GM23338 (cell line): ENCODE measurements around the gene DIP2C. TPM values are rescaled to one million over a fixed set of nuclear protein-coding genes. Genes with fewer than 3 reads are reported as not detected.
A peak's percentile ranks its signal among the peaks of the same experiment; 100 is the strongest.

ENCODE experiments used
- ATAC-seq: fragments of 200-7000 bp; cut with Tn5 transposase; 3 replicates; pipeline ENCODE4 v1.9.1; 2020
- DNase-seq: peaks from one replicate; pipeline ENCODE4 v3.0.0-alpha.2; 2015; ENCODE audit warnings: low spot score
- H2AFZ ChIP-seq: fragments of 200-600 bp; sonication (generic); 2 replicates; pipeline ENCODE4 v1.8.0; 2016; ENCODE audit warnings: antibody characterized with exemption, mild to moderate bottlenecking, moderate library complexity
- H3F3A ChIP-seq: fragments of 200-600 bp; sonication (generic); replicated peaks from 2 replicates; pipeline ENCODE4 v1.8.0; 2017; ENCODE audit warnings: antibody characterized with exemption, mixed run types, low read depth
- H3K27ac ChIP-seq: fragments of 200-600 bp; sonication (generic); 2 replicates; pipeline ENCODE4 v1.6.1; 2016; ENCODE audit warnings: low read depth
- H3K27me3 ChIP-seq: fragments of 200-600 bp; sonication (generic); 2 replicates; pipeline ENCODE4 v1.8.0; 2016; ENCODE audit warnings: mild to moderate bottlenecking, mixed run types, moderate library complexity; ENCODE audit not compliant: insufficient read depth
- H3K36me3 ChIP-seq: fragments of 200-600 bp; sonication (generic); 2 replicates; pipeline ENCODE4 v1.8.0; 2016; ENCODE audit warnings: mild to moderate bottlenecking; ENCODE audit not compliant: insufficient read depth
- H3K4me1 ChIP-seq: fragments of 200-600 bp; sonication (generic); 2 replicates; pipeline ENCODE4 v1.8.0; 2016; ENCODE audit warnings: mild to moderate bottlenecking, moderate library complexity; ENCODE audit not compliant: insufficient read depth
- H3K4me2 ChIP-seq: fragments of 200-600 bp; sonication (generic); 2 replicates; pipeline ENCODE4 v1.7.1; 2017; ENCODE audit warnings: mixed run types
- H3K4me3 ChIP-seq: fragments of 200-600 bp; sonication (generic); 2 replicates; pipeline ENCODE4 v1.6.1; 2016; ENCODE audit warnings: mixed run types
- H3K79me2 ChIP-seq: fragments of 200-600 bp; sonication (generic); replicated peaks from 2 replicates; pipeline ENCODE4 v1.8.0; 2017; ENCODE audit warnings: mild to moderate bottlenecking; ENCODE audit not compliant: insufficient read depth
- H3K9me2 ChIP-seq: fragments of 200-600 bp; sonication (generic); 2 replicates; pipeline ENCODE4 v1.8.0; 2017; ENCODE audit not compliant: insufficient read depth
- H4K20me1 ChIP-seq: fragments of 200-600 bp; sonication (generic); replicated peaks from 2 replicates; pipeline ENCODE4 v1.8.0; 2017; ENCODE audit warnings: mild to moderate bottlenecking; ENCODE audit not compliant: insufficient read depth
- H3K27ac Mint-ChIP-seq: 2 replicates; pipeline ENCODE4 v1.8.0; 2020; ENCODE audit warnings: inconsistent platforms, mild to moderate bottlenecking, moderate library complexity, mixed read lengths
- H3K27me3 Mint-ChIP-seq: 3 replicates; pipeline ENCODE4 v1.8.0; 2022; ENCODE audit warnings: low read depth, mild to moderate bottlenecking, moderate library complexity, mixed read lengths, inconsistent platforms; ENCODE audit not compliant: insufficient read depth, poor library complexity
- H3K36me3 Mint-ChIP-seq: 3 replicates; pipeline ENCODE4 v1.8.0; 2021; ENCODE audit warnings: low read depth, mild to moderate bottlenecking, inconsistent platforms, moderate library complexity, mixed read lengths
- H3K4me1 Mint-ChIP-seq: 3 replicates; pipeline ENCODE4 v1.8.0; 2020; ENCODE audit warnings: mild to moderate bottlenecking, inconsistent platforms, mixed read lengths
- H3K4me3 Mint-ChIP-seq: 3 replicates; pipeline ENCODE4 v1.8.0; 2021; ENCODE audit warnings: moderate library complexity, mild to moderate bottlenecking, inconsistent platforms, mixed read lengths
- H3K9me3 Mint-ChIP-seq: 3 replicates; pipeline ENCODE4 v1.8.0; 2020; ENCODE audit warnings: moderate library complexity, mild to moderate bottlenecking, inconsistent platforms, mixed read lengths
- CREB1 ChIP-seq: fragments of 250-450 bp; sonication (Bioruptor Pico); IDR thresholded peaks from 2 replicates; pipeline ENCODE4 v1.5.0; 2020; ENCODE audit warnings: low read depth, mild to moderate bottlenecking, moderate library complexity
- CTCF ChIP-seq, 2 experiments: fragments of 200-600 bp in 1 of 2; sonication (generic) in 1 of 2; conservative IDR thresholded peaks; 2 replicates each; pipeline versions ENCODE4 v1.5.1 to v1.6.1; 2016 to 2017; ENCODE audit warnings: antibody characterized with exemption in 2 of 2, low read depth in 2 of 2, mild to moderate bottlenecking in 2 of 2, moderate library complexity in 1 of 2
- ETS1 ChIP-seq: IDR thresholded peaks from 2 replicates; pipeline ENCODE4 v1.6.1; 2016; ENCODE audit warnings: antibody characterized with exemption
- EZH2 ChIP-seq: fragments of 200-600 bp; sonication (generic); IDR thresholded peaks from one replicate; pipeline ENCODE4 v1.8.0; 2017; ENCODE audit warnings: antibody characterized with exemption, mild to moderate bottlenecking, low read depth; ENCODE audit not compliant: unreplicated experiment
- EZH2phosphoT487 ChIP-seq: fragments of 200-600 bp; sonication (generic); IDR thresholded peaks from one replicate; pipeline ENCODE4 v1.8.1; 2018; ENCODE audit warnings: antibody characterized with exemption; ENCODE audit not compliant: unreplicated experiment
- JUNB ChIP-seq: IDR thresholded peaks from one replicate; pipeline ENCODE4 v1.6.1; 2016; ENCODE audit warnings: antibody characterized with exemption; ENCODE audit not compliant: unreplicated experiment
- NANOG ChIP-seq: IDR thresholded peaks from 2 replicates; pipeline ENCODE4 v1.6.1; 2016; ENCODE audit warnings: antibody characterized with exemption, borderline replicate concordance
- POLR2AphosphoS5 ChIP-seq: IDR thresholded peaks from 2 replicates; pipeline ENCODE4 v1.6.1; 2016; ENCODE audit warnings: antibody characterized with exemption, low read depth
- REST ChIP-seq: IDR thresholded peaks from one replicate; pipeline ENCODE4 v1.6.1; 2018; ENCODE audit warnings: antibody characterized with exemption; ENCODE audit not compliant: unreplicated experiment
- STAT1 ChIP-seq: IDR thresholded peaks from one replicate; pipeline ENCODE4 v1.6.1; 2016; ENCODE audit warnings: antibody characterized with exemption; ENCODE audit not compliant: unreplicated experiment
- ZNF114 ChIP-seq: fragments of 250-450 bp; sonication (Bioruptor Pico); IDR thresholded peaks from 2 replicates; pipeline ENCODE4 v1.5.0; 2020; ENCODE audit warnings: mild to moderate bottlenecking, moderate library complexity
- ZNF331 ChIP-seq: fragments of 250-450 bp; sonication (Bioruptor Pico); IDR thresholded peaks from 2 replicates; pipeline ENCODE4 v1.5.0; 2020; ENCODE audit warnings: low read depth, mild to moderate bottlenecking, moderate library complexity
- ZNF462 ChIP-seq: fragments of 250-450 bp; sonication (Bioruptor Pico); IDR thresholded peaks from 2 replicates; pipeline ENCODE4 v1.5.0; 2020; ENCODE audit warnings: mild to moderate bottlenecking, moderate library complexity
- polyA plus RNA-seq: library from polyadenylated mRNA; unstranded; fragments of >200 nt; fragmentation: Nextera tagmentation; extraction: Ambion mirVana; gene quantifications from 2 replicates; pipeline ENCODE4 v1.2.1, GENCODE V29; 2016
- total RNA-seq: library from RNA; depleted of rRNA; stranded (reverse); fragments of >200 nt; shearing (Covaris generic); gene quantifications from 2 replicates; pipeline ENCODE4 v1.2.3, GENCODE V29; 2014

Gene DIP2C
- total and polyA plus RNA-seq, 2 experiments from 2014 or later = 5.1 to 7.7 TPM

- TF ChIP-seq JUNB (no peak), CREB1 (CRISPR knock-in tag) (no peak), ZNF114 (CRISPR knock-in tag) (no peak), STAT1 (no peak), EZH2phosphoT487 (no peak), ZNF331 (CRISPR knock-in tag) (no peak), NANOG (no peak), ETS1 (no peak), POLR2AphosphoS5 (no peak), ZNF462 (CRISPR knock-in tag) (no peak), CTCF (conservative IDR thresholded peaks at IDR 0.05; ENCODE audit: low read depth in 2 of 2) (no peak), REST (no peak), EZH2 (no peak)
- no peak overlapping the region for H3K4me2 ChIP-seq
- peaks cover 5% of the 10 kb centered on the region; the same call in 2 of the 3 replicates for H3K4me1 Mint-ChIP-seq
Observed at GRCh38 chr10:668786-669485, 20.5 kb downstream of the DIP2C start.

More at GRCh38 chr10:668786-669485, 20.5 kb downstream of the DIP2C start:
- Histone ChIP-seq H3K36me3 (no peaks in the 10 kb centered on the region), H3K27me3 (no peaks in the 10 kb centered on the region), H3K9me2 (peaks cover 10% of the 10 kb centered on the region), H3K4me1 (no peaks in the 10 kb centered on the region), H3K27ac (peak overlapping the region; percentile 74), H3F3A (peaks cover 34% of the 10 kb centered on the region), H3K79me2 (peaks cover 73% of the 10 kb centered on the region), H3K4me3 (no peak overlapping the region), H4K20me1 (peaks cover 21% of the 10 kb centered on the region), H2AFZ (no peak overlapping the region)
- Mint-ChIP-seq H3K36me3 (peaks cover 8% of the 10 kb centered on the region; the same call in 2 of the 3 replicates), H3K9me3 (peaks cover 11% of the 10 kb centered on the region), H3K4me3 (no peak overlapping the region), H3K27ac (no peak overlapping the region), H3K27me3 (peaks cover 10% of the 10 kb centered on the region)
- DNase-seq (no peak), ATAC-seq (no peak)
